Breast epithelium (tissue), 4 donors: Measurements from ENCODE around the gene HPCAL1. TPM values are rescaled to one million over a fixed set of nuclear protein-coding genes. Genes with fewer than 3 reads are reported as not detected.

Experiments
- DNase-seq, 2 donors: peaks; one replicate each; pipeline ENCODE4 v3.0.0-alpha.2; 2019; ENCODE audit warnings: low spot score in 2 of 2
- H3K27ac ChIP-seq, 2 donors: fragments of 200-600 bp; sonication (generic) in 1 of 2; one replicate each; pipeline ENCODE4 v1.5.1; 2016 to 2019; ENCODE audit warnings: mild to moderate bottlenecking in 1 of 2
- H3K27me3 ChIP-seq, 2 donors: fragments of 200-600 bp; sonication (generic) in 1 of 2; one replicate each; pipeline versions ENCODE4 v1.5.1 to v1.6.0; 2017 to 2019; ENCODE audit warnings: control low read depth in 1 of 2, mild to moderate bottlenecking in 1 of 2
- H3K36me3 ChIP-seq: fragments of 200-600 bp; one replicate; pipeline ENCODE4 v1.5.1; 2019
- H3K4me1 ChIP-seq, 2 donors: fragments of 200-600 bp; sonication (generic); one replicate each; pipeline ENCODE4 v1.5.1; 2016 to 2019; ENCODE audit warnings: control low read depth in 1 of 2
- H3K4me3 ChIP-seq, 3 donors: fragments of 200-600 bp; sonication (generic); 1 replicate in 2 of 3; 2 replicates in 1 of 3; pipeline ENCODE4 v1.5.1; 2016 to 2019; ENCODE audit warnings: mild to moderate bottlenecking in 3 of 3, moderate library complexity in 2 of 3
- H3K9me3 ChIP-seq, 2 donors: fragments of 200-600 bp; sonication (generic) in 1 of 2; one replicate each; pipeline ENCODE4 v1.5.1; 2016 to 2019; ENCODE audit warnings: control low read depth in 1 of 2
- CTCF ChIP-seq, 3 donors: fragments of 450-650 bp; IDR thresholded peaks; one replicate each; pipeline ENCODE4 v1.5.1; 2016 to 2017; ENCODE audit warnings: antibody characterized with exemption in 3 of 3, mild to moderate bottlenecking in 3 of 3, moderate library complexity in 3 of 3
- POLR2A ChIP-seq: fragments of 450-650 bp; IDR thresholded peaks from one replicate; pipeline ENCODE4 v1.6.1; 2016; ENCODE audit warnings: antibody characterized with exemption, mild to moderate bottlenecking, moderate library complexity
- POLR2AphosphoS5 ChIP-seq, 3 donors: sonication (generic); formaldehyde crosslinking; IDR thresholded peaks; one replicate each; pipeline ENCODE4 v1.6.1; 2017; ENCODE audit warnings: antibody characterized with exemption in 3 of 3
- intact Hi-C: fragments of 100-400 bp; cut with DNase I; formaldehyde crosslinking; loops from one replicate; pipeline ENCODE4 v1.15.1; 2023; ENCODE audit warnings: low total_unique reads
- total RNA-seq, 3 donors: library from RNA; depleted of rRNA; stranded (reverse); fragments of >200 nt; gene quantifications; one replicate each; pipeline ENCODE4 v1.1.0, GENCODE V29; 2016

Gene HPCAL1
- total RNA-seq, 3 donors from 2014 or later, result 38.6 to 41.9 (median 41.6) TPM

- Histone ChIP-seq H3K4me3 (no peak overlapping the region), H3K36me3 (no peaks in the 10 kb centered on the region), H3K9me3 (no peaks in the 10 kb centered on the region), H3K4me1 (no peaks in the 10 kb centered on the region), H3K27me3 (no peaks in the 10 kb centered on the region), H3K27ac (no peak overlapping the region)
- intact Hi-C loops, result no loop called here
- DNase-seq, result no peak
- no peak for TF ChIP-seq POLR2AphosphoS5 (IDR thresholded peaks at IDR 0.05)
- no peak for TF ChIP-seq POLR2A
- no peak for TF ChIP-seq CTCF (IDR thresholded peaks at IDR 0.05)
These were observed 69.6 kb downstream of the HPCAL1 start for GRCh38 chr2:10372203-10372861.

GRCh38 chr2:10372862-10373240, 70.1 kb downstream of the HPCAL1 start:
- intact Hi-C loops, result no loop called here
- no peak overlapping the region for H3K27ac ChIP-seq

GRCh38 chr2:10373931-10374330, 71.2 kb downstream of the HPCAL1 start:
- no peak for DNase-seq
- Histone ChIP-seq H3K4me1 (no peaks in the 10 kb centered on the region), H3K9me3 (no peaks in the 10 kb centered on the region), H3K36me3 (no peaks in the 10 kb centered on the region), H3K27ac (no peak overlapping the region), H3K27me3 (no peaks in the 10 kb centered on the region), H3K4me3 (no peak overlapping the region)
- TF ChIP-seq POLR2AphosphoS5 (IDR thresholded peaks at IDR 0.05) (no peak), POLR2A (no peak), CTCF (IDR thresholded peaks at IDR 0.05) (no peak)
- intact Hi-C loops, result no loop called here

More at GRCh38 chr2:10372862-10373240, 70.1 kb downstream of the HPCAL1 start:
- H3K9me3 ChIP-seq, result no peaks in the 10 kb centered on the region
- H3K4me1 ChIP-seq, result no peaks in the 10 kb centered on the region
- no peak for DNase-seq
- H3K36me3 ChIP-seq, result no peaks in the 10 kb centered on the region
- H3K27me3 ChIP-seq, result no peaks in the 10 kb centered on the region
- TF ChIP-seq CTCF (IDR thresholded peaks at IDR 0.05) (no peak), POLR2AphosphoS5 (IDR thresholded peaks at IDR 0.05) (no peak), POLR2A (no peak)
- no peak overlapping the region for H3K4me3 ChIP-seq

GRCh38 chr2:10374362-10374943, 71.7 kb downstream of the HPCAL1 start:
- Histone ChIP-seq H3K27me3 (no peaks in the 10 kb centered on the region), H3K9me3 (no peaks in the 10 kb centered on the region), H3K36me3 (no peaks in the 10 kb centered on the region), H3K27ac (no peak overlapping the region), H3K4me3 (no peak overlapping the region), H3K4me1 (no peaks in the 10 kb centered on the region)
- DNase-seq, result no peak
- intact Hi-C loops, result no loop called here
- TF ChIP-seq POLR2AphosphoS5 (IDR thresholded peaks at IDR 0.05), result no peak
- TF ChIP-seq CTCF (IDR thresholded peaks at IDR 0.05), result no peak
- TF ChIP-seq POLR2A, result no peak

- TF ChIP-seq POLR2AphosphoS5 (IDR thresholded peaks at IDR 0.05) (no peak), CTCF (IDR thresholded peaks at IDR 0.05) (no peak), POLR2A (no peak)
- Histone ChIP-seq H3K4me3 (no peak overlapping the region), H3K9me3 (no peaks in the 10 kb centered on the region), H3K27me3 (no peaks in the 10 kb centered on the region), H3K27ac (no peak overlapping the region), H3K36me3 (no peaks in the 10 kb centered on the region), H3K4me1 (no peaks in the 10 kb centered on the region)
- intact Hi-C loops, result no loop called here
- no peak for DNase-seq
These were observed 73.0 kb downstream of the HPCAL1 start for GRCh38 chr2:10375570-10376281.
